Stimulated activated CD4-positive, alpha-beta T cell treated with anti-CD3 and anti-CD28 coated beads, Interleukin-1b, Interleukin-23, amount 100 ng/mL, for 48 hours (primary cell): ENCODE data around the gene CDH4.

ENCODE experiments used
- DNase-seq: peaks from one replicate; pipeline ENCODE4 v3.0.0-alpha.2; 2020

CDH4 gene

GRCh38 chr20:61818746-61819573, 566.9 kb downstream of the CDH4 start:
- DNase-seq, result no peak

DNA sequence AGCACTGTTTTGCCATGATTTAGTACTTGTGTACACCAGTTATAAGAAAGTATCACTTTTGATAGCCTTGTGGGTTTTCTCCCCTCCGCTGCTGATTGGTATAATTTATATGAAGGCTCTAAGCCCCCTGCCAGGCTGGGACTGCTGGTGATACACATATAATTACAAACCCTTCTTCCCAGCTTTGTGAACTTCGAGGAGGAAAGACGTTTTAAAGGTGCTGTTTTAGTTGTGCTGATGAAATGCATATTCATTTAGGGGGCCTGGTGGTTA, 567.4 kb downstream of the CDH4 start:
- no peak for DNase-seq

DNA sequence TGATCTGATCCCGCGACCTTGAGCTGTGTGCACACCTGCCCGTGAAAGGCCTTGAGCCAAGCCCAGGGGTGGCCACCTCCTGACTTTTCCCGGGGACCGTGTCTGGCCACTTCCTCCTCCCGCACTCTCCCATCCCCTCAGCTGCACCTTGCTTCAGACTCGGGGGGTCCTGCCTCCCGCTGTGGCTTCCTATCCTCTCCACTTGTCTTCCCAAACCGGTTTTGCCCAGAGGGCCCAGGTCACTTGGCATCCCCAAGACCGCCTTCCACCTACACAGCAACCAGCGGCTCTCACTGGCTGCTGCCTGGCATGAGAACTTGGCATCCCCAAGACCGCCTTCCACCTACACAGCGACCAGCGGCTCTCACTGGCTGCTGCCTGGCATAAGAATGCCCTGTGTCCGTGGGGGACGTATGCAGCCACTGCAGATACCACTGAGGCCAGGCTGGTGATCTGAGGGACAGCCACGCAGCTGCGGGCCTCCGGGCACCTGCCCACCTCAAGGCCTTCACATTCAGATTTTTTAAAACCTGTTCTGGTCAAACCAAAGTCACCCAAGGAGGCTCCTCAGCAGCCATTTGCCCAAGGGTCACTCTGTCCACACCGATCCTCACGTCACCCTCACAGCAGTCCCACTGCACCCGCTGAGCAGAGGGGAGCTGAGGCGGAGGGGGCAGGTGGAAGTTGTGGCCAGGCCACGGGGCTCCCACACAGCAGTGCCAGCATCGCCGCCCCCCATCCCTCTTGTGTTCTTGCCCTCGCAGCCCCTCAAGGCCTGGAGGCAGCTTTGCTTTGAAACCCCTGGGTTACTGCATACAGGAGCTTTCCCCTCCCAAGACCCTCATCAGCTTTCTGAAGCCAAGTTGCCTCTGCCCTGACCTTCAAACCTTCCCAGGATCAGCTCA, 568.1 kb downstream of the CDH4 start:
- DNase-seq, result no peak

- DNase-seq, result no peak
Measured at GRCh38 chr20:61821735-61822134, 569.7 kb downstream of the CDH4 start.

GRCh38 chr20:61822396-61822795, 570.3 kb downstream of the CDH4 start:
- no peak for DNase-seq

- no peak for DNase-seq
Measured at GRCh38 chr20:61823242-61823641, 571.2 kb downstream of the CDH4 start.

DNA sequence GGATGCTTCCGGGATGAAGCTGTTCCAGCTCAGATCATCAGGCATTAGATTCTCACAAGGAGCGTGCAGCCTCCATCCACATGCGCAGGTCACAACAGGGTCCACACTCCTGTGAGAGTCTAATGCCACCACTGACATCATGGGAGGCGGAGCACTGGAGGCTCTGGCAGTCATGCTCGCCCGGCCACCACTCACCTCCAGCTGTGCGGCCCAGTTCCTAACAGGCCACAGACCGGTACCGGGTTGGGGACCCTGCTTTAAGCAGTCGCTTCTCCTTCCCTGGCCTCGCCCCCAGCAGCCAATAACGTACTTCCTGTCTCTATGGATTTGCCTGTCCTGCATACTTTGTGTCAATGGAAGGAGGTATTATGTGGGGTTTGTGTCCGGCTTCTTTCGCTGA, 576.8 kb downstream of the CDH4 start:
- no peak for DNase-seq

DNA sequence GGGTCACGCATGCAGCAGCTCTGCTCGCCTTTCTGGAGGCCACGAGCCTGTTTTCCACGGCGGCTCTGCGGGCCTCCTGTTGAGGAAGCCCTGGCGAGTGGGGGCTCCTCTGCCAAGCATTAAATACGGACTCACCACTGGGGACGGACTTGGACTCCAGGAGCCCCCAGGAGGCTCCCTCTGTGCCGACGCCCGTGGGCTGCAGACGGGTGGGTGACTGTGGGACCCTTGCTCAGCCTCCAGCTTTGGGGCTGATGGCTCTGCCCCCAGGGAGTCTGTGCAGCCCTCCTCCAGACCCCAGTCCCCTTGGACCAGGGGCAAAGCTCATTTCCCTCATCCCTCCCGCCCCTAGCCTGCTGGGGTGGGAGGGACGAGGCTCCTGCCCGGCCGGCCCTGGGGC, 577.5 kb downstream of the CDH4 start:
- no peak for DNase-seq

DNA sequence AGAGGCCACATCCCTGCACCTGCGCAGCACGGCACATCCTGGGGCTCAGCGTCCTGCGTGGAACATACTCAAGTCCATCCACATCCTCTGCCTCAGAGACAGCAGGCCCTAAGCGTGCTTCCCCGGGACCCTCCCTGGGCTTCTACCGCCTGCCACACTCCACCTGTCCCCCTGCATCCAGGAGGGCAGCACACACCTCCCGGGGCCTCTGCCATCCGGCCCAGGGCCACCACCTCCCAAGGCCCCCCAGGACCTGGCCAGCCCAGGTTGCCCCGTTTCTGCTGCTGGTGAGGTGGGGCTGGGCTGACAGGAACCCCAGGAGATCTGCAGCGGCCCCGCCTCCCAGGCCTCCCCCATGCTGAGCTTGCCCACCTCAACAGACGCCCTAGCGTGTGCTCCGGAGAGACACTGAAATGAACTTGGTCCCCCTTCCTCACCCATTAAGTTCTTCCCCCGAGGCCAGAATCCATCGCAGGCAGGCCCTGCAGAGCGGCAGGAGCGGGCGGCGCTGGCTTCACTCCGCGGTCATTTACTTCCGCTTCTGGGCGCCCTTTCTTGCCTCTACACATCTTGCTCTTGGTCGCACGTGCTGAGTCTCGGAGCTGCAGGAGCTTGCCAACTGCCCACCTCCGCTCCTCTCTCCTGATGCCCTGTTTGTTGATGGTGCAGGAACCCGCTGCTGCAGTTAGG, 578.3 kb downstream of the CDH4 start:
- no peak for DNase-seq

GRCh38 chr20:61830991-61831390, 578.9 kb downstream of the CDH4 start:
- no peak for DNase-seq

- no peak for DNase-seq
Measured at GRCh38 chr20:61832181-61832580, 580.1 kb downstream of the CDH4 start.

DNA sequence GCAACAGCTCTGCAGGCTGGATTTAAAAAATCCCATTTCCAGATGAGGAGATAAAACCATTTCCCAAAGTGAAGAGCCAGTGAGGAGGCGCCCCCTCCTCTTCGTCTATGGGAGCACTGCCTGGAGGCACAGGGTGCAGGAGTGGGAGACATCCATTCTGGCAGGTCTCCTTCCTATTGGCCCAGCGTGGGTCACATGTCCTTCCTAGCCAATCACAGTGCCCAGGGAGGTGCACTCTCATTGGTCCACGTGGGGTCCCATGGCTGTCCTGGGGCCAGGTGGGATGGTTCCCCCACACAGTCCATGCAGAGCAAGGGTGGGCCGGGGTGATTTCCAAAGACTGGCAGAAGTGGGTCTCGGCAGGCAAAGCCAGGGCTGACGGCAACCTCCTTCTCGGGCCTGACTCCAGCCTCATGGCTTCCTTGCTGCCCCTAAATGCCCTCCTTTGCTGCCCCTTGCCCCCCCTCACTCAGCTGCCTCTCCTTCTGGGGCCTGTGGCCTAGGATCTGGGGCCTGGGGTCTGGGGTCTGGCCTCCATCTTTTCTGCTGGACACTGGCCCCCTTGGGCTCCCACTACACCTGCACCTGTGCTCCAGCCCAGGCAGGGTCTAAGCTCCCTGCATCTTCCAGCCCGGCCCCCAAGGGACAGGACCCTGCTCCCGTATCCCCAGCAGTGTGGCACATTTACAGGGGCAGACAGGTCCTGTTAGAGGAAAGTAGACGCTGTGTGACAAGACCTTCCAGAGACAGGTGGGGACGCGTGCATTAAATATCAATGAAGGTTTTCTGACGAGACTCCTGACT, 581.9 kb downstream of the CDH4 start:
- DNase-seq, result no peak

DNA sequence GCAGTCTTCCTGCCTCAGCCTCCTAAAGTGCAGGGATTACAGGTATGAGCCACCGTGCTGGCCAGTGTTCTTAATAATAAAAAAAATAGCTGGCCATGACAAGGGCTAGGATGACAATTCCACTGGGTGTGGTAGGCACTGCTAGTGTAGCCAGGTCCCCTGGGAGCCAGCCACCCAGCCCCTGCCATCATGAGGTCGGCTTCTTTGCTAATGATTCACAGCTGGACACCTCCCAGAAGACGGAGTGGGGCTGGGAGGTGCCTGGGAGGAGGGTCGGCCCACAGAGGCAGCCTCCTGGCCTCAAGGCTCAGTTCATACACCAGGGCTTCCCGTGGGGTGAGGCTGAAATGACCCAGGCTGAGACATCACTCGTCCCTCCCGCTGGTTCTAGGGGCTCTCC, 583.2 kb downstream of the CDH4 start:
- DNase-seq, result no peak

DNA sequence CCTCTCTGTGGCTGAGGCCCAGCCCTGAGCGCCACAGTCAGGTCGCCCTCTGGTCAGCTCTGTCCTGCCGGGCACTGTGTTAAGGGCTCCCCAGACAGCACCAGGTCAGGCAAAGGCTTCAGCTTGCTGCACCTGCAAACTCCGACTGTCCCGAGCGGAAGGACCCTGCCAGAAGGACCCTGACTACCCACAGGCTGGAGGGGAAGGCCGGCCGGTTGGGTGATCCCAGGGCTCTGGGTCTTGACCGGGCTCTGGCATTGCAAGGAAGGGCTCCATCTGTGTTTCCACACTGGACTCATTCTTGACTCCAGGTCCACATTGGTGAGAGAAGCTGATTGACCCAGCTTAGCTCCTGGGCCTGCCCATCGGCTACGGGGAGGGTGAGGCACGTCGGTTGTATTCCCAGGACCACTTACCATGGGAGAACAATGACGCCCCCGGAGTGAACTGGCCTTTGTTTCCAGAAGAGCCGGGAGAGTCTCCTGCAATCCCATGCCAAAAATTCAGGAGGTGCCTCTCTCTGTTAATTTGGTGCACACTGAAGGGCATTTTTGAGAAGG, 583.8 kb downstream of the CDH4 start:
- DNase-seq, result no peak

GRCh38 chr20:61837200-61837599, 585.1 kb downstream of the CDH4 start:
- no peak for DNase-seq

- no peak for DNase-seq
Measured at GRCh38 chr20:61839223-61839911, 587.3 kb downstream of the CDH4 start.

DNA sequence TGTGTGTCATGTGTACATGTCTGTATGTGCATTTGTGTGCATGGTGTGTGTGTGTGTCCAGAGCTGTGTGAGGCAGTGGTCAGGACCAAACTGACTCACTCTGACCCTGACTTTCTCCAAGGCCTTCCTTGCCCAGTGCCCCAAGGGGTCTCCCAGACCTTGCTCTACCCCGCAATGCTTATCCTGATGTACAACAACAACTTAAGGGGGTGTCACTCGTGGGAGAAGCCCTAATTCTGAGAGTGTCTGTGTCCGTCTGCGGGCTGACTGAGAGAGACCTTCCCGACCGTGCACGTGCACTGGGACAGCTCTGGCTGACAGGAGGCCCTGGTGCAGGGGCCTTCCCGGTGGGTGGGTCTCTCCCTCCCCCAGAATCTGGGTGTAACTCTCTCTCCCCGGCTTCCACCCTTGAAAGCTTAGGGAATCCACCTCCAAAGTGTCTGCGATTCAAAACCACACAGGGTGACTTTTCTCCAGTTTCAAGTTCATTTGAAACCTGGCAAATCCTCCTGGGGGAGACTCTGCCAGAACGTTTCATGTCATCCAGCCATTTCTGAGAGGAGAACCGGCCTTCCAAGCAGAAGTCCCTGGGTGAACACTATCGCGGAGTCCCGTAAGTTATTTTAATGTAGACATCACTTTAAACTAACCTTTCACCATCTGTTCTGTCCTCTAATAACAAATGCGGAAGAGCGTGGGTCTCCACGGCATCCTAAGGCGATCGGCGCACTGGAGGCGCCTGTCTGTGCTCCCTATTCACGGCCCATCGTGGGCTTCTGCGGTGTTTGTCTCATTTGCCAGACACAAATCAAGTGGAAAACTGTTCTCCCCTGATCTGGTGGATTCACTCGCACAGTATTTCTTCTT, 588.1 kb downstream of the CDH4 start:
- DNase-seq, result no peak

- DNase-seq, result no peak
Measured at GRCh38 chr20:61840779-61841455, 588.9 kb downstream of the CDH4 start.

GRCh38 chr20:61841551-61841950, 589.5 kb downstream of the CDH4 start:
- no peak for DNase-seq

- no peak for DNase-seq
Measured at GRCh38 chr20:61841966-61842365, 589.9 kb downstream of the CDH4 start.
